Muscle layer of colon (tissue), 2 donors: Measurements from ENCODE around the gene EHF.

Experiments
- H3K27ac ChIP-seq: one replicate; pipeline ENCODE4 v1.7.0; 2013; ENCODE audit warnings: low read depth, mild to moderate bottlenecking, low read length, moderate library complexity
- H3K27me3 ChIP-seq, 2 donors: one replicate each; pipeline ENCODE4 v1.7.0; 2013; ENCODE audit warnings: low read length in 2 of 2, mild to moderate bottlenecking in 2 of 2; ENCODE audit not compliant: insufficient read depth in 2 of 2, control insufficient read depth in 1 of 2
- H3K36me3 ChIP-seq: one replicate; pipeline ENCODE4 v1.7.0; 2013; ENCODE audit warnings: mild to moderate bottlenecking, low read length; ENCODE audit not compliant: insufficient read depth
- H3K4me1 ChIP-seq: one replicate; pipeline ENCODE4 v1.7.0; 2013; ENCODE audit warnings: mild to moderate bottlenecking, low read length; ENCODE audit not compliant: insufficient read depth
- H3K4me3 ChIP-seq, 2 donors: one replicate each; pipeline ENCODE4 v1.7.0; 2013; ENCODE audit warnings: low read length in 2 of 2, low read depth in 1 of 2, mild to moderate bottlenecking in 1 of 2, moderate library complexity in 1 of 2
- H3K9ac ChIP-seq: one replicate; pipeline ENCODE4 v1.7.0; 2013; ENCODE audit warnings: low read length
- H3K9me3 ChIP-seq: one replicate; pipeline ENCODE4 v1.7.0; 2013; ENCODE audit warnings: mild to moderate bottlenecking, low read length
- donor health status: abdominal sarcoma.
- donor health status: Adenocarcinoma of cecum.

EHF gene

GRCh38 chr11:34648036-34648435 lies 27.1 kb downstream of the EHF start:
- Histone ChIP-seq H3K9me3 (no peaks in the 10 kb centered on the region), H3K4me1 (no peaks in the 10 kb centered on the region), H3K36me3 (no peaks in the 10 kb centered on the region), H3K4me3 (no peak overlapping the region), H3K9ac (no peak overlapping the region), H3K27ac (no peak overlapping the region), H3K27me3 (no peaks in the 10 kb centered on the region)

DNA sequence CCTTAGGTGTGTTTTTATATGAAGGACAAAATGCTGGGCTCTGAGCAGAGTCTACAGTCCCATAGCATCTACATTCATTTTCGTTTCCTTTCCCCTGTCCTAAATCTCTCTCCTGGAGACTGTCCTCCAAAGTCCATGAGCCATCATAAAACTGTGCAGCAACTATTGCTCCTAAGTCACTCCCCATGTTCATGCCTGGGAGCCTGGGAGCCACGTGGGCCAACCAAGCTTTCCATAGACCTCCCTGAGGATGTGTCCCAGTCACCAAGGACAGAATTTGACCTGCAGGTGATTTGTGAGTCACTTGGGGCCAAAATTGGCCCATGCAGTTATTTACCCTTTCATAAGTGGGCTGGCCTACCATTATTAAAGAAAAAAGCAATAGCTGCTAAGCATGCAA lies 28.7 kb downstream of the EHF start:
- Histone ChIP-seq H3K36me3 (no peaks in the 10 kb centered on the region), H3K4me3 (no peak overlapping the region), H3K4me1 (no peaks in the 10 kb centered on the region), H3K9me3 (no peaks in the 10 kb centered on the region), H3K27ac (no peak overlapping the region), H3K9ac (no peak overlapping the region), H3K27me3 (no peaks in the 10 kb centered on the region)

DNA sequence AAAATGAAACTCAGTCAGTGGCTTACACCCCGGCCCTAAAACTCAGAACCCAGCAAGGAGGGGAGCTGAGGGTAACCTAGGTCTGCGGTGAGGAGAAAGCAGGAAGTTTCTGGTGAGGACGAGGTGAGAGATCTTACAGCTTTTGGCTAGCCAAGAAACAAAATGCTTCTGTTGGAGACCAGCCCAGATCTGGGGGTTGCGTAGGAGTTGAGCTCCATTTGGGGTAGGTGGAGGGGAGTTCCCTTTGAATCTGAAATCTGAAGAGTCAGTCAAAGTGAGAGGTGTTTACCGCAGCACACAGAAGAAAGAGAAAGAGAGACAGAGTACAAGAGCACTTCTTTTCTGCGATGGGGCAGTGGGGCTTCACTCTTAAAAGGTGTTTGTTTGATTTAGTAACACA lies 29.6 kb downstream of the EHF start:
- Histone ChIP-seq H3K27ac (no peak overlapping the region), H3K9ac (no peak overlapping the region), H3K36me3 (no peaks in the 10 kb centered on the region), H3K4me3 (no peak overlapping the region), H3K27me3 (no peaks in the 10 kb centered on the region), H3K9me3 (no peaks in the 10 kb centered on the region), H3K4me1 (no peaks in the 10 kb centered on the region)

- H3K27ac ChIP-seq: no peak overlapping the region
These were observed 30.7 kb downstream of the EHF start for GRCh38 chr11:34651551-34651950.

DNA sequence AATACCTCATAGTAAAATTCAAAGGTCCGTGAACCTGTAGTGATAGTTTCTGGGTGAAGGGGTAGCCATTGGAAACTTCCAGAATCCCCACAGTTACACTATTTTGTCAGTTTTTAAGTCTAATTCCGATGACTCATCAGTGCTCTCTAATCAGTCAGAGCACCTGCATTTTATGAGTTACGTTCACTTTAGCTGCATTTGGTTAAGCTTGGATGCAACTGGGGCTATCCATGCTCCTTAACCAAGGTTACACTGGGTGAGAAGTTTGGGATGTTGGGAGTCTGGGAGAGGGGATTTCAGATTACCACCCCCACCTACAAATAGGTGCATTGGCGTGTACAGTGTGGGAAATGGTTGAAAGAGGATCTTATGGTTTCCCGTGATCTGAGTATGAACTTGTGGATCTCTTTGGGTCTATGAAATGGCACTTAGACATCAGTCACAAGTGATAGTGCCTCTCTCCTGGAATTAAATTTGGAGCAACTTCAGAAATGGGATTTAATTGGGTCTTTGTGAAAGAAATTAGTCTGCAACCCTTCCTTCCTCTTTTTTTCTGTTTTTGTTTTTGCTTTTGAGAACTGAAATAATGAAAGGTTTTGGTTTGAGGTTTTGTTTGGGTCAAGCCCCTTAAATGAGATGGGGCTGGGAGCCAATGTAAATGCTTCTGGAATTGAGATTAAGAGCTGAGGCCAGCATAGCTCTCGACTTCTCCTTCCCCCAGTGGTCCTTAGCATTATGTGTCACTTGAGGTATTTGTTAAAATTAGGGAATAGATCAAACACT lies 31.5 kb downstream of the EHF start:
- Histone ChIP-seq H3K27ac (no peak overlapping the region), H3K36me3 (no peaks in the 10 kb centered on the region), H3K4me3 (no peak overlapping the region), H3K27me3 (no peaks in the 10 kb centered on the region), H3K4me1 (no peaks in the 10 kb centered on the region), H3K9ac (no peak overlapping the region), H3K9me3 (no peaks in the 10 kb centered on the region)

More at GRCh38 chr11:34651551-34651950, 30.7 kb downstream of the EHF start:
- Histone ChIP-seq H3K27me3 (no peaks in the 10 kb centered on the region), H3K36me3 (no peaks in the 10 kb centered on the region), H3K9me3 (no peaks in the 10 kb centered on the region), H3K4me1 (no peaks in the 10 kb centered on the region), H3K9ac (no peak overlapping the region), H3K4me3 (no peak overlapping the region)

GRCh38 chr11:34653031-34653430 lies 32.1 kb downstream of the EHF start:
- Histone ChIP-seq H3K27me3 (no peaks in the 10 kb centered on the region), H3K9ac (no peak overlapping the region), H3K9me3 (no peaks in the 10 kb centered on the region), H3K4me3 (no peak overlapping the region), H3K36me3 (no peaks in the 10 kb centered on the region), H3K27ac (no peak overlapping the region), H3K4me1 (no peaks in the 10 kb centered on the region)

- no peaks in the 10 kb centered on the region for H3K36me3 ChIP-seq
- no peaks in the 10 kb centered on the region for H3K4me1 ChIP-seq
- no peak overlapping the region for H3K27ac ChIP-seq
- no peak overlapping the region for H3K4me3 ChIP-seq
- no peaks in the 10 kb centered on the region for H3K27me3 ChIP-seq
- H3K9me3 ChIP-seq: no peaks in the 10 kb centered on the region
- no peak overlapping the region for H3K9ac ChIP-seq
These were observed 33.1 kb downstream of the EHF start for GRCh38 chr11:34653851-34654482.

GRCh38 chr11:34654483-34655334 lies 33.8 kb downstream of the EHF start:
- Histone ChIP-seq H3K27me3 (no peaks in the 10 kb centered on the region), H3K4me3 (no peak overlapping the region), H3K27ac (no peak overlapping the region), H3K9me3 (no peaks in the 10 kb centered on the region), H3K36me3 (no peaks in the 10 kb centered on the region), H3K4me1 (no peaks in the 10 kb centered on the region), H3K9ac (no peak overlapping the region)

- H3K4me1 ChIP-seq: no peaks in the 10 kb centered on the region
- no peak overlapping the region for H3K9ac ChIP-seq
- no peak overlapping the region for H3K27ac ChIP-seq
- no peak overlapping the region for H3K4me3 ChIP-seq
- no peaks in the 10 kb centered on the region for H3K9me3 ChIP-seq
- H3K27me3 ChIP-seq: no peaks in the 10 kb centered on the region
- no peaks in the 10 kb centered on the region for H3K36me3 ChIP-seq
These were observed 34.6 kb downstream of the EHF start for GRCh38 chr11:34655335-34656008.

GRCh38 chr11:34656062-34656720 lies 35.3 kb downstream of the EHF start:
- Histone ChIP-seq H3K36me3 (no peaks in the 10 kb centered on the region), H3K9ac (no peak overlapping the region), H3K27ac (no peak overlapping the region)

More at GRCh38 chr11:34656062-34656720, 35.3 kb downstream of the EHF start:
- Histone ChIP-seq H3K4me3 (no peak overlapping the region), H3K9me3 (no peaks in the 10 kb centered on the region), H3K27me3 (no peaks in the 10 kb centered on the region), H3K4me1 (no peaks in the 10 kb centered on the region)
